ENCODE measurements around the gene ARHGEF12.
A peak's percentile ranks its signal among the peaks of the same experiment; 100 is the strongest.
"Not testable (repeated sequence)": the region's sequence is repeated elsewhere in the genome, so short reads cannot be mapped to it uniquely, and the experiment has no call there.

The ARHGEF12 gene

GRCh38 chr11:120501976-120502755 lies 166.0 kb downstream of the ARHGEF12 start:
- no peak for DNase-seq

GRCh38 chr11:120503529-120503928 lies 167.3 kb downstream of the ARHGEF12 start:
- not testable (repeated sequence) for DNase-seq

- no peak for DNase-seq
These were observed 169.7 kb downstream of the ARHGEF12 start for GRCh38 chr11:120505801-120506425.

GRCh38 chr11:120509346-120510053 lies 173.3 kb downstream of the ARHGEF12 start:
- DNase-seq: no peak

GRCh38 chr11:120510406-120511115 lies 174.3 kb downstream of the ARHGEF12 start:
- DNase-seq: no peak

GRCh38 chr11:120511116-120511819 lies 175.1 kb downstream of the ARHGEF12 start, which contains the start of gene GRIK4:
Gene GRIK4, plus strand, starts transcription at chr11:120511748. Its CDS starts 148,571 bp downstream, at chr11:120660319.
- peak; percentile 11 for DNase-seq

- no peak for DNase-seq
These were observed 175.9 kb downstream of the ARHGEF12 start for GRCh38 chr11:120511820-120512738.

GRCh38 chr11:120512739-120513435 lies 176.7 kb downstream of the ARHGEF12 start:
- peak; percentile 7 for DNase-seq

GRCh38 chr11:120513436-120514315 lies 177.5 kb downstream of the ARHGEF12 start:
- no peak for DNase-seq

- no peak for DNase-seq
These were observed 178.4 kb downstream of the ARHGEF12 start for GRCh38 chr11:120514541-120515121.

GRCh38 chr11:120515186-120515723 lies 179.0 kb downstream of the ARHGEF12 start:
- DNase-seq: no peak

- DNase-seq: peak; percentile 36
These were observed 180.5 kb downstream of the ARHGEF12 start for GRCh38 chr11:120516461-120517389.

GRCh38 chr11:120517390-120517761 lies 181.2 kb downstream of the ARHGEF12 start:
- DNase-seq: no peak

GRCh38 chr11:120517801-120518291 lies 181.6 kb downstream of the ARHGEF12 start:
- no peak for DNase-seq

- DNase-seq: no peak
These were observed 182.1 kb downstream of the ARHGEF12 start for GRCh38 chr11:120518356-120518755.

- DNase-seq: no peak
These were observed 183.3 kb downstream of the ARHGEF12 start for GRCh38 chr11:120519474-120519873.

GRCh38 chr11:120520091-120520822 lies 184.0 kb downstream of the ARHGEF12 start:
- DNase-seq: no peak

All from NCI-H524 treated with DMSO at 0.1 percent for 48 hours (cell line).